KMS-11 (cell line): ENCODE data around the gene CPSF4L.
A peak's percentile ranks its signal among the peaks of the same experiment; 100 is the strongest.

Source experiments
- H2AFZ ChIP-seq: fragments of 200-600 bp; sonication (generic); 2 replicates; pipeline ENCODE4 v1.6.1; 2016; ENCODE audit warnings: antibody characterized with exemption, mixed run types, low read depth
- H3K27ac ChIP-seq: fragments of 200-600 bp; sonication (generic); 2 replicates; pipeline ENCODE4 v1.6.1; 2016; ENCODE audit warnings: mild to moderate bottlenecking, mixed run types
- H3K27me3 ChIP-seq: fragments of 200-600 bp; sonication (generic); 2 replicates; pipeline ENCODE4 v1.6.1; 2017; ENCODE audit warnings: mild to moderate bottlenecking, low read depth, mixed run types, moderate library complexity; ENCODE audit not compliant: insufficient read depth
- H3K36me3 ChIP-seq: fragments of 200-600 bp; sonication (generic); 2 replicates; pipeline ENCODE4 v1.6.1; 2017; ENCODE audit warnings: mild to moderate bottlenecking, mixed run types; ENCODE audit not compliant: insufficient read depth
- H3K4me1 ChIP-seq: fragments of 200-600 bp; sonication (generic); 2 replicates; pipeline ENCODE4 v1.6.1; 2016; ENCODE audit warnings: mild to moderate bottlenecking, low read depth, mixed run types; ENCODE audit not compliant: poor library complexity, severe bottlenecking
- H3K4me2 ChIP-seq: fragments of 200-600 bp; sonication (generic); 2 replicates; pipeline ENCODE4 v1.7.0; 2016; ENCODE audit warnings: mild to moderate bottlenecking, mixed run types
- H3K4me3 ChIP-seq: fragments of 200-600 bp; sonication (generic); IDR thresholded peaks from 2 replicates; pipeline ENCODE4 v1.6.1; 2017; ENCODE audit warnings: low read depth, low read length, mixed read lengths; ENCODE audit not compliant: insufficient read depth
- H3K79me2 ChIP-seq: fragments of 200-600 bp; sonication (generic); 2 replicates; pipeline ENCODE4 v1.6.1; 2016; ENCODE audit warnings: low read depth, mixed run types; ENCODE audit not compliant: insufficient read depth
- H3K9ac ChIP-seq: fragments of 200-600 bp; sonication (generic); 2 replicates; pipeline ENCODE4 v1.6.1; 2016; ENCODE audit warnings: mild to moderate bottlenecking, mixed run types
- H4K20me1 ChIP-seq: fragments of 200-600 bp; sonication (generic); 2 replicates; pipeline ENCODE4 v1.6.1; 2016; ENCODE audit warnings: mild to moderate bottlenecking, mixed run types; ENCODE audit not compliant: insufficient read depth
- TF ChIP-seq, protein P1 (sequence below): fragments of 200-600 bp; sonication (generic); conservative IDR thresholded peaks from 2 replicates; pipeline ENCODE4 v1.6.1; 2017; ENCODE audit warnings: low read depth, mild to moderate bottlenecking, antibody characterized with exemption, low read length, moderate library complexity, mixed read lengths

The CPSF4L gene

DNA sequence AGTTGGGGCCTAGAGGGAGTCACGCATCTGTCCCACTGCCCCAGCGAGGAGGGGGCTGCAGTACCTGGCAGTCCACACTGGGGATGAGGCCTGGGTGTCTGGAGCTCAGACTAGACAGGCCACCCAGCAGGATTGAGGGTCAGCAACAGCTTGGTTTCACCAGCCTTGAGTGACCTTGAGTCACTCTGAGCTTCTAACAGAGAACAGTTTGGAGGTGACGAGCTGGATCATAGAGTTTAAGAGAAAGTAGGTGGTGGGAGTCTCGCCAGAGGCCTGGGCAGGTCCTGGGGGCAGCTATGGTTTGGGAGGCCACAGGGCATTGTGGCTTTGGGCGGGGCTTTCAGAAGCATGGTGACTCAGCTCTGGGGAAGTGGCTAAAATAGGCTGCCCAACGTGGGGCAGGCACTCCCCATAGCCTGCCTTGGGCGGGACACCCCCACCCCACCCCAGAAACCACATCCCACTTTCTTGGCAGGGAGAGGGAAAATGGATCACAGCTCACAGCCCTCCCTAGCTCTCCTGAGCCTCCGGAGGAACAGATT lies 29.7 kb upstream of the CPSF4L start:
- H3K9ac ChIP-seq: peak overlapping the region; percentile 73
- H2AFZ ChIP-seq: peak overlapping the region; percentile 73
- TF ChIP-seq, protein P1, sequence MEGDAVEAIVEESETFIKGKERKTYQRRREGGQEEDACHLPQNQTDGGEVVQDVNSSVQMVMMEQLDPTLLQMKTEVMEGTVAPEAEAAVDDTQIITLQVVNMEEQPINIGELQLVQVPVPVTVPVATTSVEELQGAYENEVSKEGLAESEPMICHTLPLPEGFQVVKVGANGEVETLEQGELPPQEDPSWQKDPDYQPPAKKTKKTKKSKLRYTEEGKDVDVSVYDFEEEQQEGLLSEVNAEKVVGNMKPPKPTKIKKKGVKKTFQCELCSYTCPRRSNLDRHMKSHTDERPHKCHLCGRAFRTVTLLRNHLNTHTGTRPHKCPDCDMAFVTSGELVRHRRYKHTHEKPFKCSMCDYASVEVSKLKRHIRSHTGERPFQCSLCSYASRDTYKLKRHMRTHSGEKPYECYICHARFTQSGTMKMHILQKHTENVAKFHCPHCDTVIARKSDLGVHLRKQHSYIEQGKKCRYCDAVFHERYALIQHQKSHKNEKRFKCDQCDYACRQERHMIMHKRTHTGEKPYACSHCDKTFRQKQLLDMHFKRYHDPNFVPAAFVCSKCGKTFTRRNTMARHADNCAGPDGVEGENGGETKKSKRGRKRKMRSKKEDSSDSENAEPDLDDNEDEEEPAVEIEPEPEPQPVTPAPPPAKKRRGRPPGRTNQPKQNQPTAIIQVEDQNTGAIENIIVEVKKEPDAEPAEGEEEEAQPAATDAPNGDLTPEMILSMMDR: no peak
- peak overlapping the region; percentile 88 for H3K27ac ChIP-seq
- no peaks in the 10 kb centered on the region for H3K36me3 ChIP-seq
- peaks cover 24% of the 10 kb centered on the region for H3K4me1 ChIP-seq
- H3K4me2 ChIP-seq: peak overlapping the region; percentile 98
- no peaks in the 10 kb centered on the region for H4K20me1 ChIP-seq
- no peak overlapping the region for H3K4me3 ChIP-seq
- H3K27me3 ChIP-seq: no peaks in the 10 kb centered on the region
- peaks cover 7% of the 10 kb centered on the region; the same call in 1 of the 2 replicates for H3K79me2 ChIP-seq

DNA sequence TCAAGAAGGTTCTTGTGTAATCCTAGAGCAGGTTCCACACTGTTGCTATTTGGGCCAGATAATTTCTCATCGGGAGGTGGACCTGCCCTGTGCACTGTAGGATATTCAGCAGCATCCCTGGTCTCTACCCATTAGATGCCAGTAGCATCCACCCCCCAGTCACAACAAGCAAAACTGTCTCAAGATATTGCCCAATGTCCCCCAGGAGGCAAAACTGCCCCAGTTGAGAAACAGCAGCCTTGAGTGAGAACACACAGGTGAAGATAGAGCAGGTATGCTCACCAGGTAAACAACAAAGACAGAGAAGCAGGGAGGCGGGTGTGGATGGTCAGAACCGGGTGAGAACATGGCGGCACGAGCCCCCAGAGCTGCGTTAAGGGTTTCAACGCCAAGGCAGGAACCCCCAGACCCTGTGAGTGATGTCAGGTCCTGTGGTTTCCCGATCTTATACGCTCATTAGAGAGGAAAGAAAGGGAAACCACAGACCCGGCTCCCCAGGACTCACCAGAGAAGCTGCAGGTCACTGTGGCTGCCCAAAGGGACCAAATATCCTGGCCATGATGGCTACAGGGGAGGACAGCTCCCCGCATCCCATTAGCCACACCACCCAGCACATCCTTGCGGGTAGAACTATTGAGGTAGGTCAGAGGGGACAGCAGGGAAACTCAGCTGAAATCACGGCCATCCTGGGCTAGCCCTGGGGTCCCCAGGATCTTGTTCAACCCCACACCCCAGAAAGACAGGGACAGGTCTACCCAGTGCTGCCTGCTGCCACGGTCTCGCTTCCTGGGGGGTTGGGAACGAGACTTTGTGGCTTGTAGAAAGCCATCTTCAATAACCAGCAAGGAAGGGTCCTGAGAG lies 28.9 kb upstream of the CPSF4L start:
- H3K4me2 ChIP-seq: peak overlapping the region; percentile 98
- TF ChIP-seq, protein P1: no peak
- no peaks in the 10 kb centered on the region for H3K36me3 ChIP-seq
- no peaks in the 10 kb centered on the region for H4K20me1 ChIP-seq
- peak overlapping the region; percentile 73 for H2AFZ ChIP-seq
- H3K9ac ChIP-seq: peak overlapping the region; percentile 73; the same call in 1 of the 2 replicates
- no peaks in the 10 kb centered on the region for H3K27me3 ChIP-seq
- H3K79me2 ChIP-seq: peaks cover 7% of the 10 kb centered on the region; the same call in 1 of the 2 replicates
- no peak overlapping the region for H3K4me3 ChIP-seq
- H3K27ac ChIP-seq: peak overlapping the region; percentile 88
- peaks cover 24% of the 10 kb centered on the region for H3K4me1 ChIP-seq

DNA sequence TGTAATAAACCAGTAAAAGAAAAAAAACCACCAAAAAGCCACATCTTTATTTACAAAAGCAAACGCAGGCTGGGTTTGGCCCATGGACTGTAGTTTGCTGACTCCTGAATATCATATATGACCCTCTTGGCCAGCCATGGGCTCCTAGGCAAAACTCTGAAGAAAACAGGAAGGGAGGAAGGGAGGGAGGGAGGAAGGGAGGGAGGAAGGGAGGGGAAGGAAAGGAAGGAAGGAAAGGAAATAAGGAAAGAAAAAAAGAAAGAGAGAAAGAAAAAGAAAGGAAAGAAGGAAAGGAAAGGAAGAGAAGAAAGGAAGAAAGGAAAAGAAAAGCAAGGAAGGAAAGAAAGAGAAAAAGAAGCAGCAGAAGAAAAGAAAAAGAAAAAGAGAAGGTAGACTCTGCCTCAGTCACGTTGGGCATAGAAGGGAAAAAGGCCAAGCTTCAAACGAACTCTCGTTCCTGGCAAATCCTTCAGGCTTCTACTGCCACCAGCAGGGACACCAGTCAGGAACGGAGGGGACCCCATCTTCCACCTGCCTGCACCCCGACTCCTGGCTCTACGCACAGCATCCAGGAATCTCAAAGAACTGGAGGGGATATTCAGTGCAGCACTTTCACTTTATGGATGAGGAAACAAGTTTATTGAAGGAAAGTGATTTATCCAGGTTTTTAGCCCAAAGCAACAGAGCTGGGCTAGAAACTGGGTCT lies 28.0 kb upstream of the CPSF4L start:
- no peak overlapping the region for H3K27ac ChIP-seq
- no peak overlapping the region; the same call in 1 of the 2 replicates for H3K9ac ChIP-seq
- no peak overlapping the region for H3K4me3 ChIP-seq
- H3K79me2 ChIP-seq: peaks cover 7% of the 10 kb centered on the region; the same call in 1 of the 2 replicates
- peak overlapping the region; percentile 98 for H3K4me2 ChIP-seq
- no peaks in the 10 kb centered on the region for H3K27me3 ChIP-seq
- TF ChIP-seq, protein P1: no peak
- no peak overlapping the region for H2AFZ ChIP-seq
- no peaks in the 10 kb centered on the region for H3K36me3 ChIP-seq
- H4K20me1 ChIP-seq: no peaks in the 10 kb centered on the region
- H3K4me1 ChIP-seq: peaks cover 24% of the 10 kb centered on the region

DNA sequence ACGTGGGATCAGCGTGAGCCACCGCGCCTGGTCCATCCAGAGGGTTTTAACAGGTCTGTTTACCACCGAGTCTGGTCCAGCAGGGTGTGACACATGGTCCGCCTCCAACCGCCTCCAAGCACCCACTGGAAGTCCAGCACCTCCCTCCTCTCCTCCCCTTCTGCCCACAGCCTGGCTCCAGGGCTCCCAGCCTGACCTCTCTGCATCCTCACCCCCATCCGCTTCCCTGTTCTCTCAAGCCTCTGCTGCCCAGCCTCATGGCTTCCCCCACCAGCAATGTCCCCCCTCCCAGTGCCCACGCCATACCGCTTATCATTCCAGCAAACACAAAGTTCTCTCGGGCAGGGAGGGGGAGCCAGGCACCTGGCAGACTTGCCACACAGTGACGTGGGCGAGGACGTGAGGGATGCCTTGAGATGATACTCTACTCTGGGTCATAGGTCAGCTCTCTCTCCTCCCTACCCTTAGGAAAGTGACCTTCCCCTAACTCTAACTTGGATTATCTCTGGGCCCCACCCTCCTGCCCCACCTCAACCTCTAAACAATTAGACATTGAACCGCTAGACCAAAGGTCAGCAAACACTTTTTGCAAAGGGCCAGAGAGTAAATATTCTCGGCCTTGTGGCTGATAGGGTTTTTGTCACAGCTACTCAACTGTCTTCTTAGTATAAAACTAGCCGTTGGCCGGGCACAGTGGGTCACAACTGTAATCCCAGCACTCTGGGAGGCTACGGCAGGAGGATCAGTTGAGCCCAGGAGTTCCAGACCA lies 27.0 kb upstream of the CPSF4L start:
- TF ChIP-seq, protein P1: no peak
- H3K4me2 ChIP-seq: no peak overlapping the region
- H3K27me3 ChIP-seq: no peaks in the 10 kb centered on the region
- no peak overlapping the region for H3K9ac ChIP-seq
- peaks cover 7% of the 10 kb centered on the region; the same call in 1 of the 2 replicates for H3K79me2 ChIP-seq
- H3K4me1 ChIP-seq: peaks cover 24% of the 10 kb centered on the region
- no peak overlapping the region for H3K27ac ChIP-seq
- H2AFZ ChIP-seq: no peak overlapping the region
- H3K4me3 ChIP-seq: no peak overlapping the region
- H3K36me3 ChIP-seq: no peaks in the 10 kb centered on the region
- H4K20me1 ChIP-seq: no peaks in the 10 kb centered on the region
